IPS-NIHi7 (cell line): ENCODE measurements around the gene TMEM204.

Source experiments
- DNase-seq: peaks from one replicate; pipeline ENCODE4 v3.0.0; 2012; ENCODE audit warnings: mixed read lengths; ENCODE audit errors: extremely low spot score

TMEM204 gene

GRCh38 chr16:1499756-1500464 lies 33.6 kb upstream of the TMEM204 start:
- no peak for DNase-seq

GRCh38 chr16:1500465-1501150 lies 32.9 kb upstream of the TMEM204 start:
- DNase-seq: no peak

GRCh38 chr16:1501630-1502029 lies 31.8 kb upstream of the TMEM204 start:
- DNase-seq: no peak

- DNase-seq: no peak
These were observed 31.1 kb upstream of the TMEM204 start for GRCh38 chr16:1502092-1503004.

GRCh38 chr16:1503110-1503955 lies 30.1 kb upstream of the TMEM204 start:
- no peak for DNase-seq

GRCh38 chr16:1505073-1505844 lies 28.2 kb upstream of the TMEM204 start:
- no peak for DNase-seq

GRCh38 chr16:1505912-1506311 lies 27.6 kb upstream of the TMEM204 start:
- no peak for DNase-seq

GRCh38 chr16:1506494-1507213 lies 26.8 kb upstream of the TMEM204 start:
- DNase-seq: no peak

GRCh38 chr16:1508494-1509187 lies 24.8 kb upstream of the TMEM204 start:
- DNase-seq: no peak

GRCh38 chr16:1509307-1510221 lies 23.9 kb upstream of the TMEM204 start:
- no peak for DNase-seq

- DNase-seq: no peak
These were observed 23.2 kb upstream of the TMEM204 start for GRCh38 chr16:1510272-1510671.

- DNase-seq: peak; percentile 55
These were observed 22.5 kb upstream of the TMEM204 start for GRCh38 chr16:1510941-1511351.

GRCh38 chr16:1511662-1512569 lies 21.6 kb upstream of the TMEM204 start:
- DNase-seq: no peak

- DNase-seq: no peak
These were observed 20.7 kb upstream of the TMEM204 start for GRCh38 chr16:1512774-1513173.

- no peak for DNase-seq
These were observed 19.0 kb upstream of the TMEM204 start for GRCh38 chr16:1514507-1514906.

- no peak for DNase-seq
These were observed 14.8 kb upstream of the TMEM204 start for GRCh38 chr16:1518626-1519135.

- no peak for DNase-seq
These were observed 13.6 kb upstream of the TMEM204 start for GRCh38 chr16:1519831-1520230.
